ENCODE data around the gene SLC12A6. TPM values are rescaled to one million over a fixed set of nuclear protein-coding genes. Genes with fewer than 3 reads are reported as not detected.
A peak's percentile ranks its signal among the peaks of the same experiment; 100 is the strongest.

The SLC12A6 gene
- total and polyA plus RNA-seq, 2 experiments from 2014 or later: 12.0 to 44.3 TPM

GRCh38 chr15:34359416-34359815 lies 21.8 kb upstream of the SLC12A6 start:
- H3K4me3 ChIP-seq: no peak overlapping the region
- H3K27me3 ChIP-seq: no peaks in the 10 kb centered on the region
- no peak overlapping the region for H3K27ac ChIP-seq
- no peak for TF ChIP-seq CTCF (IDR thresholded peaks at IDR 0.05; ENCODE audit: low read depth, low read length)
- DNase-seq (ENCODE audit: low read depth in 1 of 2, low spot score in 1 of 2): no peak
- no peaks in the 10 kb centered on the region for H3K9me3 ChIP-seq (ENCODE audit: low read depth)
- peaks cover 29% of the 10 kb centered on the region for H3K36me3 ChIP-seq
- no peaks in the 10 kb centered on the region for H3K4me1 ChIP-seq (ENCODE audit: low read depth)

DNA sequence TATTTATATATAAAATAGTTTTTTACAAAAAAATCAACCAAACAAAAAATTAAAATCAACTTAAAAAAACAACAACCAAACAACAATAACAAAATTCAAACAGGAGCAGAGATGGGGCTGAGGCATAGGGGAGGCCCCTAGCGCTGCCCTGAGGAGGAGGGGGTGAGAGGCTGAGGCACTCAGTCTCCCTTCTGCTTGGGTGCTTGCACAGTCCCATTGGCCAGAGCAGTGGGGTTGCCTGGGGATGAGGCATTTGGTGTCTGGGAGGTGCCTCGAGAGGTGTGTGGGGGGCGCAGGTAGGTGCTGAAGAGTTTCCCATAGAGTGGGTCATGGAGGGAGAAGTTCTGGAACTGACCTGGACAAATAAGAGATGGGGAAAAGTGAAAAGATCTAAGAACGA lies 21.4 kb upstream of the SLC12A6 start:
- H3K36me3 ChIP-seq: peaks cover 29% of the 10 kb centered on the region
- H3K4me3 ChIP-seq: no peak overlapping the region
- TF ChIP-seq CTCF (IDR thresholded peaks at IDR 0.05; ENCODE audit: low read depth, low read length): no peak

GRCh38 chr15:34358367-34358766 lies 20.8 kb upstream of the SLC12A6 start:
- no peak overlapping the region for H3K27ac ChIP-seq
- H3K4me3 ChIP-seq: no peak overlapping the region
- peak; percentile 15 for TF ChIP-seq CTCF (IDR thresholded peaks at IDR 0.05; ENCODE audit: low read depth, low read length)
- H3K27me3 ChIP-seq: no peaks in the 10 kb centered on the region
- no peak for DNase-seq (ENCODE audit: low read depth in 1 of 2, low spot score in 1 of 2)
- no peaks in the 10 kb centered on the region for H3K9me3 ChIP-seq (ENCODE audit: low read depth)
- H3K36me3 ChIP-seq: peaks cover 26% of the 10 kb centered on the region
- H3K4me1 ChIP-seq (ENCODE audit: low read depth): peaks cover 6% of the 10 kb centered on the region

More for the DNA sequence above, 21.4 kb upstream of the SLC12A6 start:
- DNase-seq (ENCODE audit: low read depth in 1 of 2, low spot score in 1 of 2): no peak
- Histone ChIP-seq H3K27ac (no peak overlapping the region), H3K4me1 (ENCODE audit: low read depth) (no peaks in the 10 kb centered on the region), H3K27me3 (no peaks in the 10 kb centered on the region), H3K9me3 (ENCODE audit: low read depth) (no peaks in the 10 kb centered on the region)

GRCh38 chr15:34357653-34358052 lies 20.1 kb upstream of the SLC12A6 start:
- Histone ChIP-seq H3K4me1 (ENCODE audit: low read depth) (peaks cover 6% of the 10 kb centered on the region), H3K9me3 (ENCODE audit: low read depth) (no peaks in the 10 kb centered on the region), H3K27me3 (no peaks in the 10 kb centered on the region), H3K36me3 (peaks cover 26% of the 10 kb centered on the region), H3K4me3 (no peak overlapping the region), H3K27ac (no peak overlapping the region)
- no peak for TF ChIP-seq CTCF (IDR thresholded peaks at IDR 0.05; ENCODE audit: low read depth, low read length)
- DNase-seq (ENCODE audit: low read depth in 1 of 2, low spot score in 1 of 2): no peak

DNA sequence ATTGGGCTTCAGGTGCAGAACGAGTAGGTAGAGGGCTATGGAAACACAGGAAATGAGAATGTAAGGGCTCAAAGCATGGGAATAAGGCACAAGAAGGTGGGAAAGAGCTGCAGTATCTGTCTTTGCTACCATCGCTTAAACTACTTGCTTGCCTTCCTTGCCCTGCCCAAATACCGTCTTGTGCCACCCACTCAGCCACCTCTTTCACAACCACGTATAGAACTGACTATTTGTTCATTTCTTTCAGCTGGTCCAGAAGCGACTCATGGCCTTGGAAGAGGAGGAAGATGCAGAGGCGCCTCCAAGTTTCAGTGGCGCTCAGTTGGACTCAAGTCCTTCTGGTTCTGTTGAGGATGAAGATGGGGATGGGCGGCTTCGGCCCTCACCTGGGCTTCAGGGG lies 17.7 kb upstream of the SLC12A6 start:
- TF ChIP-seq CTCF (IDR thresholded peaks at IDR 0.05; ENCODE audit: low read depth, low read length): no peak
- H3K36me3 ChIP-seq: peaks cover 15% of the 10 kb centered on the region
- no peak for DNase-seq (ENCODE audit: low read depth in 1 of 2, low spot score in 1 of 2)
- no peak overlapping the region for H3K4me3 ChIP-seq
- H3K27ac ChIP-seq: no peak overlapping the region
- no peaks in the 10 kb centered on the region for H3K9me3 ChIP-seq (ENCODE audit: low read depth)
- H3K4me1 ChIP-seq (ENCODE audit: low read depth): peaks cover 6% of the 10 kb centered on the region
- no peaks in the 10 kb centered on the region for H3K27me3 ChIP-seq

DNA sequence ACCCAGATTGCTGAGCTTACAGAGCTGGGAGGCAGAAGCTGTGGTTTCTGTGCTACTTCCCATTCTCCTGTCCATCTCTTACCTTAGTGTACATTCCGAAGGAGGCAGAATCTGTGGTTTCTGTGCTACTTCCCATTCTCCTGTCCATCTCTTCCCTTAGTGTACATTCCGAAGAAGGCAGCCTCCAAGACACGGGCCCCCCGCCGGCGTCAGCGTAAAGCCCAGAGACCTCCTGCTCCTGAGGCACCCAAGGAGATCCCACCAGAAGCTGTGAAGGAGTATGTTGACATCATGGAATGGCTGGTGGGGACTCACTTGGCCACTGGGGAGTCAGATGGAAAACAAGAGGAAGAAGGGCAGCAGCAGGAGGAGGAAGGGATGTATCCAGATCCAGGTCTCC lies 16.7 kb upstream of the SLC12A6 start:
- Histone ChIP-seq H3K27me3 (no peaks in the 10 kb centered on the region), H3K27ac (no peak overlapping the region), H3K4me1 (ENCODE audit: low read depth) (peaks cover 15% of the 10 kb centered on the region), H3K9me3 (ENCODE audit: low read depth) (no peaks in the 10 kb centered on the region), H3K36me3 (peaks cover 7% of the 10 kb centered on the region), H3K4me3 (no peak overlapping the region)
- DNase-seq (ENCODE audit: low read depth in 1 of 2, low spot score in 1 of 2): no peak
- no peak for TF ChIP-seq CTCF (IDR thresholded peaks at IDR 0.05; ENCODE audit: low read depth, low read length)
